ENCODE measurements around the gene NSD2. TPM values are rescaled to one million over a fixed set of nuclear protein-coding genes. Genes with fewer than 3 reads are reported as not detected.

NSD2 gene
- total RNA-seq, 1 experiment from 2014 or later, result 69.0 TPM

DNA sequence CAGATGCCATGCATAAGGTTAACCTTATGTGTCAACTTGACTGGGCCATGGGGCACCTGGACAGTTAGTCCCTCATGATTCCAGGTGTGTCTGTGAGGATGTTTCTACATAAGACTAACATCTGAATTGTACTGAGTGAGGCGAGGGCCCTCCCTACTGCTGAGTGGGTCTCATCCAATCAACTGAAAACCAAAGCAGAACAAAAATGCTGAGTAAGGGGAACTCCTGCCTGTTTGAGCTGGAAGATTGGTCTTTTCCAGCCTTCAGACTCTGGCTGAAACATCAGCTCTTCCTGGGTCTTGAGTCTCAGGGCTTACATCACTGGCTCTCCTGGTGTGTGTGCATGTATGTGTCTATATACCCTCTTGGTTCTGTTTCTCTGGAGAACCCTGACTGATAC, 123.7 kb downstream of the NSD2 start:
- no peak for ATAC-seq
- Histone ChIP-seq H3K9ac (ENCODE audit: low read length) (no peak overlapping the region), H3K4me3 (ENCODE audit: low read length) (no peak overlapping the region), H3K36me3 (ENCODE audit: low read depth, low read length) (peaks cover 8% of the 10 kb centered on the region; the same call in 1 of the 2 replicates), H3K4me1 (ENCODE audit: insufficient read depth, low read length) (peaks cover 29% of the 10 kb centered on the region), H3K27me3 (ENCODE audit: low read length) (no peaks in the 10 kb centered on the region), H3K9me3 (ENCODE audit: low read length) (no peaks in the 10 kb centered on the region), H3K9me2 (replicated peaks; ENCODE audit: low read length) (no peaks in the 10 kb centered on the region), H3K27ac (ENCODE audit: low read length) (no peak overlapping the region), H3F3A (ENCODE audit: low read length, unreplicated experiment) (no peaks in the 10 kb centered on the region), H4K20me1 (ENCODE audit: low read length) (peaks cover 14% of the 10 kb centered on the region; the same call in 1 of the 2 replicates), H2AFZ (ENCODE audit: low read length) (no peak overlapping the region), H3K4me2 (ENCODE audit: low read length) (no peak overlapping the region), H3K79me2 (ENCODE audit: low read length) (peaks cover 79% of the 10 kb centered on the region)
- BruUV-seq (replicated peaks), result no TSS peak
- ChIA-PET POLR2A (ENCODE audit: unreplicated experiment) (no interaction called here), CTCF (no interaction called here)
- intact Hi-C loops (cut with micrococcal nuclease), result no loop called here
- no peak for TF ChIP-seq EZH2 (IDR thresholded peaks at IDR 0.05; ENCODE audit: low read length, unreplicated experiment)
- TF ChIP-seq, protein P1, sequence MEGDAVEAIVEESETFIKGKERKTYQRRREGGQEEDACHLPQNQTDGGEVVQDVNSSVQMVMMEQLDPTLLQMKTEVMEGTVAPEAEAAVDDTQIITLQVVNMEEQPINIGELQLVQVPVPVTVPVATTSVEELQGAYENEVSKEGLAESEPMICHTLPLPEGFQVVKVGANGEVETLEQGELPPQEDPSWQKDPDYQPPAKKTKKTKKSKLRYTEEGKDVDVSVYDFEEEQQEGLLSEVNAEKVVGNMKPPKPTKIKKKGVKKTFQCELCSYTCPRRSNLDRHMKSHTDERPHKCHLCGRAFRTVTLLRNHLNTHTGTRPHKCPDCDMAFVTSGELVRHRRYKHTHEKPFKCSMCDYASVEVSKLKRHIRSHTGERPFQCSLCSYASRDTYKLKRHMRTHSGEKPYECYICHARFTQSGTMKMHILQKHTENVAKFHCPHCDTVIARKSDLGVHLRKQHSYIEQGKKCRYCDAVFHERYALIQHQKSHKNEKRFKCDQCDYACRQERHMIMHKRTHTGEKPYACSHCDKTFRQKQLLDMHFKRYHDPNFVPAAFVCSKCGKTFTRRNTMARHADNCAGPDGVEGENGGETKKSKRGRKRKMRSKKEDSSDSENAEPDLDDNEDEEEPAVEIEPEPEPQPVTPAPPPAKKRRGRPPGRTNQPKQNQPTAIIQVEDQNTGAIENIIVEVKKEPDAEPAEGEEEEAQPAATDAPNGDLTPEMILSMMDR (conservative IDR thresholded peaks at IDR 0.05; ENCODE audit: low read depth, low read length), result no peak
- no peak for TF ChIP-seq EZH2phosphoT487 (IDR thresholded peaks at IDR 0.05; ENCODE audit: borderline replicate concordance, low read length)
- DNase-seq, result no peak

DNA sequence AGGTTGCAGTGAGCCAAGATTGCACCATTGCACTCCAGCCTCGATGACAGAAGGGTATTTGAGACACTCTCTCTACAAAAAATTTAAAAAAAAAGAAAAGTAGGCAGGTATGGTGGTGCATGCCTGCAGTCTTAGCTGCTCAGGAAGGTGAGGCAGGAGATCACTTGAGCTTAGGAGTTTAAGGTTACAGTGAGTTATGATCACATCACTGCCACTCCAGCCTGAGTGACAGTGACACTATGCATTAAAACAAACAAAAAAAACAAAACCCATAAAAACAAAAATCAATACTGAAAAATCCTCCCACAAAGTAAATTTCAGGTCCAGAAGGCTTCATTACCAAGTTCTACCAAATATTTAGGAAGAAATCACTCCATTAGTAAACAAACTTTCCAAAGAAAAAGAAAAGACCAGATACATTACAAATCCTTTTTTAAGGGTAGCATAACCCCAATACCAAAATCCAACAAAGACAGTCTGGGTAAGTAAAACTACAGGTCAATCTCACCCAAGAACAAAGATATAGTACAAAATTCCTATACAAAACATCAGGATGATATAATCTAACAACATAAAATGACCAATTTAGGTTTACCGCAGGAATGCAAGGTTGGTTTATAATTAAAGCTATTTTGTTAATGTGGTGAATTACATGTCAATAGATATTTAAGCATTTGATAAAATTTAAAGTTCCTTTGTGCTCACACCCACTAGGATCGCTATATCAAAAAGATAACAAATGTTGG, 125.8 kb downstream of the NSD2 start:
- Histone ChIP-seq H3K36me3 (ENCODE audit: low read depth, low read length) (peaks cover 8% of the 10 kb centered on the region; the same call in 1 of the 2 replicates), H2AFZ (ENCODE audit: low read length) (no peak overlapping the region), H3F3A (ENCODE audit: low read length, unreplicated experiment) (no peaks in the 10 kb centered on the region), H3K27ac (ENCODE audit: low read length) (no peak overlapping the region; the same call in 1 of the 2 replicates), H3K9me2 (replicated peaks; ENCODE audit: low read length) (no peaks in the 10 kb centered on the region), H3K9ac (ENCODE audit: low read length) (no peak overlapping the region), H3K4me3 (ENCODE audit: low read length) (no peak overlapping the region), H3K79me2 (ENCODE audit: low read length) (peaks cover 94% of the 10 kb centered on the region), H3K27me3 (ENCODE audit: low read length) (no peaks in the 10 kb centered on the region), H4K20me1 (ENCODE audit: low read length) (peaks cover 14% of the 10 kb centered on the region; the same call in 1 of the 2 replicates), H3K4me1 (ENCODE audit: insufficient read depth, low read length) (peaks cover 29% of the 10 kb centered on the region), H3K4me2 (ENCODE audit: low read length) (peak overlapping the region; percentile 23; the same call in 1 of the 2 replicates), H3K9me3 (ENCODE audit: low read length) (no peaks in the 10 kb centered on the region)
- DNase-seq (peak; percentile 25), ATAC-seq (peak; percentile 80)
- POLR2A ChIA-PET (ENCODE audit: unreplicated experiment), result no interaction called here
- CTCF ChIA-PET, result no interaction called here
- BruUV-seq (replicated peaks), result no TSS peak
- intact Hi-C loops (cut with micrococcal nuclease), result no loop called here
- TF ChIP-seq, protein P1 (conservative IDR thresholded peaks at IDR 0.05; ENCODE audit: low read depth, low read length), result no peak
- TF ChIP-seq EZH2 (IDR thresholded peaks at IDR 0.05; ENCODE audit: low read length, unreplicated experiment) (no peak), EZH2phosphoT487 (IDR thresholded peaks at IDR 0.05; ENCODE audit: borderline replicate concordance, low read length) (no peak)

DNA sequence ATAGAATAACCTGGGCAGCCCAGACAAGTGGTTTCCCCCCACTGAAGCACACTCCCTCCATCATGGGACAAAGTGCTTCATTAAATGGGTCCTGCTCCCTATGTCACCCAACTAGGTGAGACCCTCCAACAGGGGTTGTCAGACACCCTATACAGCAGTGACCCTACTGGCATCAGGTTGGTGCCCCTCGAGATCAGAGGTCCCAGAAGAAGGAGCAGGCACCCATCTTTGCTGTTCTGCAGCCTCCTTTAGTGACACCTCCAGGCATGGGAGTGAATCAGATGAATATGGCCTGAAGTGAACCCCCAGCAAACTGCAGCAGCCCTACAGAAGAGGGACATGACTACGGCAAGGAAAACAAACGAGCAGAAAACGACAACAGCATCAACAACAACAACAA, 126.5 kb downstream of the NSD2 start:
- intact Hi-C loops (cut with micrococcal nuclease), result no loop called here
- TF ChIP-seq EZH2phosphoT487 (IDR thresholded peaks at IDR 0.05; ENCODE audit: borderline replicate concordance, low read length) (no peak), EZH2 (IDR thresholded peaks at IDR 0.05; ENCODE audit: low read length, unreplicated experiment) (no peak)
- TF ChIP-seq, protein P1 (conservative IDR thresholded peaks at IDR 0.05; ENCODE audit: low read depth, low read length), result no peak
- Histone ChIP-seq H3K4me3 (ENCODE audit: low read length) (no peak overlapping the region), H3K27ac (ENCODE audit: low read length) (no peak overlapping the region), H2AFZ (ENCODE audit: low read length) (no peak overlapping the region), H3K9me2 (replicated peaks; ENCODE audit: low read length) (no peaks in the 10 kb centered on the region), H3K4me2 (ENCODE audit: low read length) (peak overlapping the region; percentile 71; the same call in 1 of the 2 replicates), H3K9ac (ENCODE audit: low read length) (no peak overlapping the region), H3K79me2 (ENCODE audit: low read length) (peaks cover 94% of the 10 kb centered on the region), H3F3A (ENCODE audit: low read length, unreplicated experiment) (no peaks in the 10 kb centered on the region), H3K4me1 (ENCODE audit: insufficient read depth, low read length) (peaks cover 29% of the 10 kb centered on the region), H3K9me3 (ENCODE audit: low read length) (no peaks in the 10 kb centered on the region), H3K36me3 (ENCODE audit: low read depth, low read length) (peaks cover 8% of the 10 kb centered on the region; the same call in 1 of the 2 replicates), H3K27me3 (ENCODE audit: low read length) (no peaks in the 10 kb centered on the region), H4K20me1 (ENCODE audit: low read length) (peaks cover 14% of the 10 kb centered on the region; the same call in 1 of the 2 replicates)
- POLR2A ChIA-PET (ENCODE audit: unreplicated experiment), result no interaction called here
- no peak for DNase-seq
- BruUV-seq (replicated peaks), result no TSS peak
- ATAC-seq, result no peak
- CTCF ChIA-PET, result no interaction called here
